ENCODE measurements around the gene LRRC71. TPM values are rescaled to one million over a fixed set of nuclear protein-coding genes. Genes with fewer than 3 reads are reported as not detected.

The LRRC71 gene
- total RNA-seq, 1 experiment from 2014 or later, result 0.22 TPM

DNA sequence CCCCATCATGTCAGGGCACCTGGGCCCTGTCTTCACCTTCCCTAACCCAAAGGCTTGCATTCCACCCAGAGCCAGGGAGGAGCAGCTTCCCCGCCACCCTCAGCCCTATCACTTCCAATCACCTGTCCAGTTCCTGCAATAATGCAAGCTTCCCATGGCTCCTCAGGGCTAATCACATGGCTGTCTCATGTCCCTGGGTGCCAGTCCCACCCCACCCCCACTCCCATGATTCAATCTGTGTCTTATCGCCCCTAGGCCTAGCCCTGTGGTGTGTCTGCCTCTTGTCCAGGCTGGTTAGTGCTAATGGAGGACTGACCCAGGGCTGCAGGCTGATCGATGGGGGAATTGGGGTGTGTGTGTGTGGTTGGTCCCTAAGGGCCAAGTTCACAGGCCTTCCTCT is 37.9 kb upstream of the LRRC71 start (continued):
- TF ChIP-seq, protein P1, sequence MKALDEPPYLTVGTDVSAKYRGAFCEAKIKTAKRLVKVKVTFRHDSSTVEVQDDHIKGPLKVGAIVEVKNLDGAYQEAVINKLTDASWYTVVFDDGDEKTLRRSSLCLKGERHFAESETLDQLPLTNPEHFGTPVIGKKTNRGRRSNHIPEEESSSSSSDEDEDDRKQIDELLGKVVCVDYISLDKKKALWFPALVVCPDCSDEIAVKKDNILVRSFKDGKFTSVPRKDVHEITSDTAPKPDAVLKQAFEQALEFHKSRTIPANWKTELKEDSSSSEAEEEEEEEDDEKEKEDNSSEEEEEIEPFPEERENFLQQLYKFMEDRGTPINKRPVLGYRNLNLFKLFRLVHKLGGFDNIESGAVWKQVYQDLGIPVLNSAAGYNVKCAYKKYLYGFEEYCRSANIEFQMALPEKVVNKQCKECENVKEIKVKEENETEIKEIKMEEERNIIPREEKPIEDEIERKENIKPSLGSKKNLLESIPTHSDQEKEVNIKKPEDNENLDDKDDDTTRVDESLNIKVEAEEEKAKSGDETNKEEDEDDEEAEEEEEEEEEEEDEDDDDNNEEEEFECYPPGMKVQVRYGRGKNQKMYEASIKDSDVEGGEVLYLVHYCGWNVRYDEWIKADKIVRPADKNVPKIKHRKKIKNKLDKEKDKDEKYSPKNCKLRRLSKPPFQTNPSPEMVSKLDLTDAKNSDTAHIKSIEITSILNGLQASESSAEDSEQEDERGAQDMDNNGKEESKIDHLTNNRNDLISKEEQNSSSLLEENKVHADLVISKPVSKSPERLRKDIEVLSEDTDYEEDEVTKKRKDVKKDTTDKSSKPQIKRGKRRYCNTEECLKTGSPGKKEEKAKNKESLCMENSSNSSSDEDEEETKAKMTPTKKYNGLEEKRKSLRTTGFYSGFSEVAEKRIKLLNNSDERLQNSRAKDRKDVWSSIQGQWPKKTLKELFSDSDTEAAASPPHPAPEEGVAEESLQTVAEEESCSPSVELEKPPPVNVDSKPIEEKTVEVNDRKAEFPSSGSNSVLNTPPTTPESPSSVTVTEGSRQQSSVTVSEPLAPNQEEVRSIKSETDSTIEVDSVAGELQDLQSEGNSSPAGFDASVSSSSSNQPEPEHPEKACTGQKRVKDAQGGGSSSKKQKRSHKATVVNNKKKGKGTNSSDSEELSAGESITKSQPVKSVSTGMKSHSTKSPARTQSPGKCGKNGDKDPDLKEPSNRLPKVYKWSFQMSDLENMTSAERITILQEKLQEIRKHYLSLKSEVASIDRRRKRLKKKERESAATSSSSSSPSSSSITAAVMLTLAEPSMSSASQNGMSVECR (CRISPR knock-in tag; IDR thresholded peaks at IDR 0.05; ENCODE audit: borderline replicate concordance), result no peak
- TF ChIP-seq ZNF138 (CRISPR knock-in tag; conservative IDR thresholded peaks at IDR 0.05) (no peak), RORB (CRISPR knock-in tag; IDR thresholded peaks at IDR 0.05) (no peak), HMGA2 (CRISPR knock-in tag; IDR thresholded peaks at IDR 0.05) (no peak)

DNA sequence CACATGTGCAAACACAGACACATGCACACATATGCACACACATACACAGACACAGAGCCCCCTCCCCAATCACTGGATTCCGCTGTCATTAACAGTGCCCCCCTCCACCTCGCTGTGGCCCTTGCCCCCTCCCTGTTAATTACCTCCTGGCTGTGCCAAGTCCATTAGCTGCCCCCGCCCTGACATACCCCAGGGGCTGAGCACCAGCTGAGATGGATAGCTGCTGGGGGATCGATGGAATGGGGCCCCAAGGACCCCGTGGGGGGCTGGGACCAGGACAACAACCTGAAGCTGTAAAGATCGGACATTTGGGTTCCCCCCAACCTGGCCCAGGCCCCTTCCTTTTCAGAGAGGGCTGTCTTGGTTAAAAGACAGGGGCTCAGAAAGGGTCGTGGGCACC is 36.5 kb upstream of the LRRC71 start:
- Mint-ChIP-seq H3K27me3 (ENCODE audit: low read depth) (peaks cover 35% of the 10 kb centered on the region), H3K9me3 (no peaks in the 10 kb centered on the region), H3K4me1 (peaks cover 30% of the 10 kb centered on the region), H3K27ac (no peak overlapping the region), H3K36me3 (no peaks in the 10 kb centered on the region), H3K4me3 (no peak overlapping the region)
- ChIA-PET CTCF (interaction anchor here (1.2 to 13.3 kb wide), 9 partner anchors 8 to 193 kb away, joined by 3 to 211 read pairs (median 23); partner anchors contain the start of genes INSRR, LRRC71 and NTRK1), POLR2A (no interaction called here)
- no peak for DNase-seq (ENCODE audit: low spot score)
- TF ChIP-seq, protein P2, sequence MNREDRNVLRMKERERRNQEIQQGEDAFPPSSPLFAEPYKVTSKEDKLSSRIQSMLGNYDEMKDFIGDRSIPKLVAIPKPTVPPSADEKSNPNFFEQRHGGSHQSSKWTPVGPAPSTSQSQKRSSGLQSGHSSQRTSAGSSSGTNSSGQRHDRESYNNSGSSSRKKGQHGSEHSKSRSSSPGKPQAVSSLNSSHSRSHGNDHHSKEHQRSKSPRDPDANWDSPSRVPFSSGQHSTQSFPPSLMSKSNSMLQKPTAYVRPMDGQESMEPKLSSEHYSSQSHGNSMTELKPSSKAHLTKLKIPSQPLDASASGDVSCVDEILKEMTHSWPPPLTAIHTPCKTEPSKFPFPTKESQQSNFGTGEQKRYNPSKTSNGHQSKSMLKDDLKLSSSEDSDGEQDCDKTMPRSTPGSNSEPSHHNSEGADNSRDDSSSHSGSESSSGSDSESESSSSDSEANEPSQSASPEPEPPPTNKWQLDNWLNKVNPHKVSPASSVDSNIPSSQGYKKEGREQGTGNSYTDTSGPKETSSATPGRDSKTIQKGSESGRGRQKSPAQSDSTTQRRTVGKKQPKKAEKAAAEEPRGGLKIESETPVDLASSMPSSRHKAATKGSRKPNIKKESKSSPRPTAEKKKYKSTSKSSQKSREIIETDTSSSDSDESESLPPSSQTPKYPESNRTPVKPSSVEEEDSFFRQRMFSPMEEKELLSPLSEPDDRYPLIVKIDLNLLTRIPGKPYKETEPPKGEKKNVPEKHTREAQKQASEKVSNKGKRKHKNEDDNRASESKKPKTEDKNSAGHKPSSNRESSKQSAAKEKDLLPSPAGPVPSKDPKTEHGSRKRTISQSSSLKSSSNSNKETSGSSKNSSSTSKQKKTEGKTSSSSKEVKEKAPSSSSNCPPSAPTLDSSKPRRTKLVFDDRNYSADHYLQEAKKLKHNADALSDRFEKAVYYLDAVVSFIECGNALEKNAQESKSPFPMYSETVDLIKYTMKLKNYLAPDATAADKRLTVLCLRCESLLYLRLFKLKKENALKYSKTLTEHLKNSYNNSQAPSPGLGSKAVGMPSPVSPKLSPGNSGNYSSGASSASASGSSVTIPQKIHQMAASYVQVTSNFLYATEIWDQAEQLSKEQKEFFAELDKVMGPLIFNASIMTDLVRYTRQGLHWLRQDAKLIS (CRISPR knock-in tag; IDR thresholded peaks at IDR 0.05; ENCODE audit: borderline replicate concordance), result no peak
- TF ChIP-seq, protein P3, sequence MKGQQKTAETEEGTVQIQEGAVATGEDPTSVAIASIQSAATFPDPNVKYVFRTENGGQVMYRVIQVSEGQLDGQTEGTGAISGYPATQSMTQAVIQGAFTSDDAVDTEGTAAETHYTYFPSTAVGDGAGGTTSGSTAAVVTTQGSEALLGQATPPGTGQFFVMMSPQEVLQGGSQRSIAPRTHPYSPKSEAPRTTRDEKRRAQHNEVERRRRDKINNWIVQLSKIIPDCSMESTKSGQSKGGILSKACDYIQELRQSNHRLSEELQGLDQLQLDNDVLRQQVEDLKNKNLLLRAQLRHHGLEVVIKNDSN (CRISPR knock-in tag; IDR thresholded peaks at IDR 0.05), result no peak
- TF ChIP-seq KAT7 (CRISPR knock-in tag; IDR thresholded peaks at IDR 0.05; ENCODE audit: borderline replicate concordance) (no peak), ZNF396 (CRISPR knock-in tag; IDR thresholded peaks at IDR 0.05; ENCODE audit: borderline replicate concordance) (no peak), TCF7 (CRISPR knock-in tag; IDR thresholded peaks at IDR 0.05; ENCODE audit: low read depth) (no peak), NFYB (CRISPR knock-in tag; conservative IDR thresholded peaks at IDR 0.05; ENCODE audit: low read depth) (no peak), RELA (CRISPR knock-in tag; IDR thresholded peaks at IDR 0.05; ENCODE audit: borderline replicate concordance) (no peak), ZNF121 (CRISPR knock-in tag; IDR thresholded peaks at IDR 0.05) (no peak), ZBTB21 (CRISPR knock-in tag; IDR thresholded peaks at IDR 0.05; ENCODE audit: borderline replicate concordance) (no peak), OVOL2 (CRISPR knock-in tag; IDR thresholded peaks at IDR 0.05; ENCODE audit: borderline replicate concordance) (no peak)
- TF ChIP-seq, protein P4, sequence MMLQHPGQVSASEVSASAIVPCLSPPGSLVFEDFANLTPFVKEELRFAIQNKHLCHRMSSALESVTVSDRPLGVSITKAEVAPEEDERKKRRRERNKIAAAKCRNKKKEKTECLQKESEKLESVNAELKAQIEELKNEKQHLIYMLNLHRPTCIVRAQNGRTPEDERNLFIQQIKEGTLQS (CRISPR knock-in tag; conservative IDR thresholded peaks at IDR 0.05), result no peak
- ATAC-seq, result no peak
